Esophagus squamous epithelium (tissue), 5 donors: ENCODE results near the gene ACCSL. TPM values are rescaled to one million over a fixed set of nuclear protein-coding genes. Genes with fewer than 3 reads are reported as not detected.

Experiments used
- DNase-seq: peaks from one replicate; lab custom pipeline; 2025; lab: John Stamatoyannopoulos, UW
- H3K27ac ChIP-seq, 4 donors: fragments of 200-600 bp; sonication (generic); one replicate each; pipeline ENCODE4 v1.5.1; 2016 to 2019; ENCODE audit warnings: mild to moderate bottlenecking in 1 of 4
- H3K27me3 ChIP-seq, 4 donors: fragments of 200-600 bp; sonication (generic); 1 replicate in 3 of 4; 2 replicates in 1 of 4; pipeline versions ENCODE4 v1.5.1 to v1.6.0; 2017 to 2021; ENCODE audit warnings: antibody characterized with exemption in 1 of 4
- H3K36me3 ChIP-seq, 3 donors: fragments of 200-600 bp; sonication (generic); one replicate each; pipeline ENCODE4 v1.5.1; 2016 to 2019
- H3K4me1 ChIP-seq, 3 donors: fragments of 200-600 bp; sonication (generic); one replicate each; pipeline ENCODE4 v1.5.1; 2017 to 2019
- H3K4me3 ChIP-seq, 4 donors: fragments of 200-600 bp; sonication (generic); 1 replicate in 3 of 4; 2 replicates in 1 of 4; pipeline ENCODE4 v1.5.1; 2016 to 2019; ENCODE audit warnings: mild to moderate bottlenecking in 2 of 4, moderate library complexity in 1 of 4
- H3K9me3 ChIP-seq, 3 donors: fragments of 200-600 bp; sonication (generic); one replicate each; pipeline ENCODE4 v1.5.1; 2016 to 2019
- POLR2A ChIP-seq, 4 donors: fragments of 450-650 bp; IDR thresholded peaks; one replicate each; pipeline ENCODE4 v1.6.1; 2017; ENCODE audit warnings: antibody characterized with exemption in 4 of 4, mild to moderate bottlenecking in 4 of 4, moderate library complexity in 3 of 4
- WGBS, 2 donors: methylation state at CpG; one replicate each; pipeline ENCODE4 v1.1.5; 2018; 5-methylcytosine and 5-hydroxymethylcytosine counted together
- intact Hi-C: fragments of 100-400 bp; cut with DNase I; formaldehyde crosslinking; loops from one replicate; pipeline ENCODE4 v1.15.0; 2022
- total RNA-seq, 4 donors: library from RNA; depleted of rRNA; stranded (reverse); fragments of >200 nt; gene quantifications; one replicate each; pipeline ENCODE4 v1.1.0, GENCODE V29; 2016
- TF ChIP-seq, protein P1 (sequence below), 6 experiments: fragments of 450-650 bp in 4 of 6; fragments of 200-600 bp in 2 of 6; sonication (generic) in 2 of 6; IDR thresholded peaks; one replicate each; pipeline ENCODE4 v1.5.1; 2016 to 2019; ENCODE audit warnings: antibody characterized with exemption in 6 of 6, mild to moderate bottlenecking in 4 of 6, moderate library complexity in 4 of 6
- donor health status: DM: yes; HTN: yes; CAD: no.

ACCSL gene
- total RNA-seq, 4 donors from 2014 or later = not detected

DNA sequence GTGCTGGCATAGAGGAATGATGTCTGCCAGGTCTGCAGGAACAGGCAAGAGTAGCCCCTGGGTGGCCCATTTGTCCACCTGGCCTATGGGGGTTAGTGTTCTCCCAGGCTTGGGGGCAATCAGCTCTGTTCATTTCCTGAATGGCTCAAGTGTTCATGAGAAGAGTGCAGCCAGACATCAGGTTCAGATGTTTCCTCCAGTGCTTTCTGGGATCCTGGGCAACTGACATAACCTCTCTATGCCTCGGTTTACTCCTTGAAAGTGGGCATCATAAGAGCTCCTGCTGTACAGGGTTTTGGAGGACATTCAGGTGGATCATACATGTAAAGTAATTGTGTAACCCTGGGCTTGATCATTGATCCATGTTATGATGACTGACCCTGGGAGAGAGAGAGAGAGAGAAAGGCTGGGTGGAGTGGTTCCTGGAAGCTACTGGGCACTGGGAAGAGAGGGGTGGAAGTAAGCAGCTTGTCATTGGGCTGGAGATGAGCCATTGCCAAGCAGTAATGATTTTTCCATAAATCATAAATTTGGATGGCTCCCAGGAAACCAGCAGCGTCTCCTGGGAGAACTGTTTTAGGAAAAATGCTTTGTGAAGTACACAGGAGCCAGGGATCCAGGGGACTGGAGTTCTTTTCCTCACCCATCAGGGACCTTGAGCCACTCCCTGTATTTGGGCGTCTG is 30.2 kb upstream of the ACCSL start:
- no peaks in the 10 kb centered on the region for H3K9me3 ChIP-seq
- 26 to 37% methylated on average over 2 to 3 of the region's 3 CpGs for WGBS, 2 donors
- intact Hi-C loops = no loop called here
- no peaks in the 10 kb centered on the region for H3K27me3 ChIP-seq
- peak overlapping the region in 3 of 4 donors; percentile 14 to 55 (median 38) for H3K27ac ChIP-seq
- H3K4me3 ChIP-seq = no peak overlapping the region
- no peaks in the 10 kb centered on the region for H3K36me3 ChIP-seq
- no peak for TF ChIP-seq POLR2A (IDR thresholded peaks at IDR 0.05)
- TF ChIP-seq, protein P1, sequence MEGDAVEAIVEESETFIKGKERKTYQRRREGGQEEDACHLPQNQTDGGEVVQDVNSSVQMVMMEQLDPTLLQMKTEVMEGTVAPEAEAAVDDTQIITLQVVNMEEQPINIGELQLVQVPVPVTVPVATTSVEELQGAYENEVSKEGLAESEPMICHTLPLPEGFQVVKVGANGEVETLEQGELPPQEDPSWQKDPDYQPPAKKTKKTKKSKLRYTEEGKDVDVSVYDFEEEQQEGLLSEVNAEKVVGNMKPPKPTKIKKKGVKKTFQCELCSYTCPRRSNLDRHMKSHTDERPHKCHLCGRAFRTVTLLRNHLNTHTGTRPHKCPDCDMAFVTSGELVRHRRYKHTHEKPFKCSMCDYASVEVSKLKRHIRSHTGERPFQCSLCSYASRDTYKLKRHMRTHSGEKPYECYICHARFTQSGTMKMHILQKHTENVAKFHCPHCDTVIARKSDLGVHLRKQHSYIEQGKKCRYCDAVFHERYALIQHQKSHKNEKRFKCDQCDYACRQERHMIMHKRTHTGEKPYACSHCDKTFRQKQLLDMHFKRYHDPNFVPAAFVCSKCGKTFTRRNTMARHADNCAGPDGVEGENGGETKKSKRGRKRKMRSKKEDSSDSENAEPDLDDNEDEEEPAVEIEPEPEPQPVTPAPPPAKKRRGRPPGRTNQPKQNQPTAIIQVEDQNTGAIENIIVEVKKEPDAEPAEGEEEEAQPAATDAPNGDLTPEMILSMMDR (IDR thresholded peaks at IDR 0.05) = no peak
- DNase-seq = no peak
- H3K4me1 ChIP-seq = peaks cover 0 to 14% (median 0%) of the 10 kb centered on the region in 3 donors

DNA sequence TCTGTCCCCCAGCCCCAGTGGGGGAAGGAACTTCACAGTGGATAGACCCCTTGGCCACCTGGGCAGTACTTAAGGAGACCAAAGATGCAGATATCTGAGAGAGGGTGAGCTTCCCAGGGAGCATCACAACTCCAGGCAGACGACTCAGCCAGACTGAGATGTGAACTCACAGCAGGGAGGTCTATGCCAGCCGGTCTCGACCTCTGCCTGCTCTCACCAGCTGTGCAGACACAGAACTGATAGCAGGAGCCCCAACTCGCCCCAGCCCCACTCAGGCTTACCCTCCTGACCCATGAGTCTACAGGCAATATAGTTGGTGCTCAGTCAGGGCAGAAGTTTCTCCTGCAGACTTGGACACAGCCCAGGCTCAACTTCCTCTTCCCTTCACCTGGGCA is 29.7 kb upstream of the ACCSL start:
- Histone ChIP-seq H3K27ac (peak overlapping the region in 3 of 4 donors; percentile 14 to 55 (median 38)), H3K36me3 (no peaks in the 10 kb centered on the region), H3K27me3 (no peaks in the 10 kb centered on the region), H3K4me1 (peaks cover 0 to 14% (median 0%) of the 10 kb centered on the region in 3 donors), H3K9me3 (no peaks in the 10 kb centered on the region), H3K4me3 (no peak overlapping the region)
- TF ChIP-seq, protein P1 (IDR thresholded peaks at IDR 0.05) = no peak
- no peak for TF ChIP-seq POLR2A (IDR thresholded peaks at IDR 0.05)
- intact Hi-C loops = no loop called here
- DNase-seq = no peak
- WGBS, 2 donors = 14 to 20% methylated on average over 2 to 4 of the region's 4 CpGs

GRCh38 chr11:44018829-44019228 is 29.0 kb upstream of the ACCSL start:
- 41 to 42% methylated on average over 2 of the region's 2 CpGs for WGBS, 2 donors
- H3K36me3 ChIP-seq = no peaks in the 10 kb centered on the region
- DNase-seq = no peak
- intact Hi-C loops = no loop called here
- peaks cover 0 to 14% (median 0%) of the 10 kb centered on the region in 3 donors for H3K4me1 ChIP-seq
- TF ChIP-seq, protein P1 (IDR thresholded peaks at IDR 0.05) = no peak
- TF ChIP-seq POLR2A (IDR thresholded peaks at IDR 0.05) = no peak
- no peaks in the 10 kb centered on the region for H3K27me3 ChIP-seq
- no peak overlapping the region for H3K4me3 ChIP-seq
- no peaks in the 10 kb centered on the region for H3K9me3 ChIP-seq
- no peak overlapping the region for H3K27ac ChIP-seq

DNA sequence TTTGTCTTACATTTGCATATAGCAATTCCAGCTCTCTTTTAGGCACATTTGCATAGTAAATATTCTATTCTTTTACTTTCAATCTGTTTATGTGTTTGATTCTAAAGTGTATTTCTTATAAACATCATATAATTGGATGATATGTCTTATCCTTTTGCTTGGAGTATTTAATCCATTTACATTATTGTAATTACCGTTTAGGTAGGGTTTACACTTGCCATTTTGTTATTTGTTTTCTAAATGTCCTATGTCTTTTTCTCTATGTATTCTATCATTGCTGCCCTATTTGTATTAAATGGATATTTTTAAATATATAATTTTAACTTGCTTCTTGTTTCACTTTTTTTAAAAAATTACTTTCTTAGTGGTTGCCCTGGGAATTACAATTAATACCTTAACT is 22.8 kb upstream of the ACCSL start:
- Histone ChIP-seq H3K27me3 (no peaks in the 10 kb centered on the region), H3K9me3 (peaks cover 0 to 8% (median 7%) of the 10 kb centered on the region in 3 donors), H3K4me1 (no peaks in the 10 kb centered on the region), H3K4me3 (no peak overlapping the region), H3K36me3 (no peaks in the 10 kb centered on the region), H3K27ac (no peak overlapping the region)
- DNase-seq = no peak
- TF ChIP-seq, protein P1 (IDR thresholded peaks at IDR 0.05) = no peak
- TF ChIP-seq POLR2A (IDR thresholded peaks at IDR 0.05) = no peak
- WGBS, 2 donors = 83 to 87% methylated on average over 1 of the region's 1 CpG
- intact Hi-C loops = no loop called here

DNA sequence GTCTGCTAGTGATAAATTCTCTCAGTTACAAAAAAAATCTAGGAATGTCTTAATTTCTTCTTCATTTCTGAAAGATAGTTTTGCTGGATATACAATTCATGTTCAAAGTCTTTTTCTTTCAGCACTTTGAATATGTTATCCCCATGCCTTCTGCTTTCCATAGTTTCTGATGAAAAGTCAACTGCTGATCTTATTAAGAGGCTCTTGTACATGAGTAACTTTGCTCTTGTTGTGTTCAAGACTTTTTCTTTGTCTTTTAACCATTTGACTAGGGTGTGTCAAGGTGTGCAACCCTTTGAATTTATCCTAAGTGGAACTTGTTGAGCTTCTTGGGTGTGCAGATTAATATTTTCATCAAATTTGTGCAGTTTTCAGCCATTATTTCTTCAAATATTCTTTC is 22.1 kb upstream of the ACCSL start:
- H3K4me1 ChIP-seq = peaks cover 0 to 2% (median 0%) of the 10 kb centered on the region in 3 donors
- no peaks in the 10 kb centered on the region for H3K36me3 ChIP-seq
- no peak overlapping the region for H3K27ac ChIP-seq
- H3K4me3 ChIP-seq = no peak overlapping the region
- TF ChIP-seq, protein P1 (IDR thresholded peaks at IDR 0.05) = no peak
- TF ChIP-seq POLR2A (IDR thresholded peaks at IDR 0.05) = no peak
- peaks cover 0 to 8% (median 7%) of the 10 kb centered on the region in 3 donors for H3K9me3 ChIP-seq
- no peak for DNase-seq
- intact Hi-C loops = no loop called here
- H3K27me3 ChIP-seq = no peaks in the 10 kb centered on the region
